ENCODE measurements around the gene HMOX1.

The HMOX1 gene

DNA sequence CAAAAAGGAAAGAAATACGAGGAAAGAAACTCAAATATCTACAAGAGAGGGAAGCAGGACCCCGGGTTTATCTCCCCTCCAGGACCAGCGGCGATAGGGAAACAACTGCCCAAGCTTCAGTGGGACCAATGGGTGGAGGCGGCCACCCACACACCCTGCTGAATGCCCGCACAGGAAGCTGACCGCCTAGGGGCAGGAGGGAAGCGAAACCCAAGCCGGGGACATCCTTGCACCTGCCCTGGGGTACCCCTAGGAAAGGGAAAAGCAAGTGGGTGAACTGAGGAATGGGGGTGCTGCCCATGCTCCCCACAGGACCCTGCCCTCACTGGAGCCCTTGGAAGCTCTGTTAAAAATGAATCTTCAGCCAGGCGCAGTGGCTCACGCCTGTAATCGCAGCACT lies 27.6 kb upstream of the HMOX1 start:
- TF ChIP-seq, protein P1, sequence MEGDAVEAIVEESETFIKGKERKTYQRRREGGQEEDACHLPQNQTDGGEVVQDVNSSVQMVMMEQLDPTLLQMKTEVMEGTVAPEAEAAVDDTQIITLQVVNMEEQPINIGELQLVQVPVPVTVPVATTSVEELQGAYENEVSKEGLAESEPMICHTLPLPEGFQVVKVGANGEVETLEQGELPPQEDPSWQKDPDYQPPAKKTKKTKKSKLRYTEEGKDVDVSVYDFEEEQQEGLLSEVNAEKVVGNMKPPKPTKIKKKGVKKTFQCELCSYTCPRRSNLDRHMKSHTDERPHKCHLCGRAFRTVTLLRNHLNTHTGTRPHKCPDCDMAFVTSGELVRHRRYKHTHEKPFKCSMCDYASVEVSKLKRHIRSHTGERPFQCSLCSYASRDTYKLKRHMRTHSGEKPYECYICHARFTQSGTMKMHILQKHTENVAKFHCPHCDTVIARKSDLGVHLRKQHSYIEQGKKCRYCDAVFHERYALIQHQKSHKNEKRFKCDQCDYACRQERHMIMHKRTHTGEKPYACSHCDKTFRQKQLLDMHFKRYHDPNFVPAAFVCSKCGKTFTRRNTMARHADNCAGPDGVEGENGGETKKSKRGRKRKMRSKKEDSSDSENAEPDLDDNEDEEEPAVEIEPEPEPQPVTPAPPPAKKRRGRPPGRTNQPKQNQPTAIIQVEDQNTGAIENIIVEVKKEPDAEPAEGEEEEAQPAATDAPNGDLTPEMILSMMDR (IDR thresholded peaks at IDR 0.05; ENCODE audit: low read depth, low read length, missing control alignments), result no peak
- Histone ChIP-seq H3K4me3 (ENCODE audit: low read depth, low read length) (no peak overlapping the region), H3K27ac (no peak overlapping the region), H3K27me3 (replicated peaks) (no peaks in the 10 kb centered on the region), H3K36me3 (replicated peaks) (no peaks in the 10 kb centered on the region)
- in situ Hi-C loops (cut with HindIII; ENCODE audit: low pct_ligation_motif_present, low sequenced_read_pairs), result no loop called here
- DNase-seq, result no peak

GRCh38 chr22:35354068-35354467 lies 26.8 kb upstream of the HMOX1 start:
- Histone ChIP-seq H3K4me3 (ENCODE audit: low read depth, low read length) (no peak overlapping the region), H3K27ac (no peak overlapping the region), H3K27me3 (replicated peaks) (no peaks in the 10 kb centered on the region), H3K36me3 (replicated peaks) (no peaks in the 10 kb centered on the region)
- TF ChIP-seq, protein P1 (IDR thresholded peaks at IDR 0.05; ENCODE audit: low read depth, low read length, missing control alignments), result no peak
- DNase-seq, result no peak
- in situ Hi-C loops (cut with HindIII; ENCODE audit: low pct_ligation_motif_present, low sequenced_read_pairs), result no loop called here

- Histone ChIP-seq H3K27me3 (replicated peaks) (no peaks in the 10 kb centered on the region), H3K4me3 (ENCODE audit: low read depth, low read length) (no peak overlapping the region), H3K27ac (no peak overlapping the region), H3K36me3 (replicated peaks) (no peaks in the 10 kb centered on the region)
- DNase-seq, result no peak
- in situ Hi-C loops (cut with HindIII; ENCODE audit: low pct_ligation_motif_present, low sequenced_read_pairs), result no loop called here
- TF ChIP-seq, protein P1 (IDR thresholded peaks at IDR 0.05; ENCODE audit: low read depth, low read length, missing control alignments), result no peak
Measured at GRCh38 chr22:35357883-35358621, 22.8 kb upstream of the HMOX1 start.

DNA sequence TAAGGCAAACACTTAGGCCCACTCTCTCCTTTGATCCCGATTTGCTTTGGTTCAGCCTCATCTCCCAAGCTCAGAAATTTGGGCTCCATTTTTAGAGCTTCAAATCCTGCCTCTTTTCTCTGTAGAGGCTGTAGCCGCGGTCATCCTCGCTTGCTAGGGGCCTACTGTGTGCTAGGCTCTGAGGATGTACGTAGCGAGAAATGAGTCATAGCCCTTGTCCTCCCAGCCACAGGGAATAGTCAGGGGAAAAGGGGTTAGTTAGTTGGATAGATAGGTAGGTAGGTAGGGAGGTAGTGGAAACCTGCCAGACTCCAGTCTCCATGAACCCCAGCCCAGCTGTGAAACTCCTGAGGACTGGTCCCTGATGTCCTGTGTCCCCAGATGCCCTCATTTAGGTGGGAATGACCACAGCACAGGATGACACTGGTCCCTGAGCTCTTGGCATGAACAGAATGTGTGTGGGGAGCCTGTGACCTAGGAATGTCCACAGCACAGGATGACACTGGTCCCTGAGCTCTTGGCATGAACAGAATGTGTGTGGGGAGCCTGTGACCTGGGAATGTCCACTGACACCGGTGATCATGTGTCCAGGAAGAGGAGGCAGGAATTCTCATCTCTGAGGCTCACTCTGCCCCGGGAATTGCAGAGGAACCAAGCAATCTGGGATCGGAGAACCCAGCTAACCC lies 21.4 kb upstream of the HMOX1 start:
- H3K27me3 ChIP-seq (replicated peaks), result no peaks in the 10 kb centered on the region
- H3K36me3 ChIP-seq (replicated peaks), result no peaks in the 10 kb centered on the region
- DNase-seq, result no peak
- H3K4me3 ChIP-seq (ENCODE audit: low read depth, low read length), result no peak overlapping the region
- TF ChIP-seq, protein P1 (IDR thresholded peaks at IDR 0.05; ENCODE audit: low read depth, low read length, missing control alignments), result no peak
- in situ Hi-C loops (cut with HindIII; ENCODE audit: low pct_ligation_motif_present, low sequenced_read_pairs), result no loop called here
- H3K27ac ChIP-seq, result no peak overlapping the region

- TF ChIP-seq, protein P1 (IDR thresholded peaks at IDR 0.05; ENCODE audit: low read depth, low read length, missing control alignments), result no peak
- Histone ChIP-seq H3K4me3 (ENCODE audit: low read depth, low read length) (no peak overlapping the region), H3K36me3 (replicated peaks) (no peaks in the 10 kb centered on the region), H3K27ac (no peak overlapping the region), H3K27me3 (replicated peaks) (no peaks in the 10 kb centered on the region)
- in situ Hi-C loops (cut with HindIII; ENCODE audit: low pct_ligation_motif_present, low sequenced_read_pairs), result no loop called here
- no peak for DNase-seq
Measured at GRCh38 chr22:35361001-35361558, 19.8 kb upstream of the HMOX1 start.

Data from brain microvascular endothelial cell (primary cell).